DOHH2 (cell line): ENCODE results near the gene FASLG.

Source experiments
- H3F3A ChIP-seq: fragments of 200-600 bp; sonication (generic), shearing (Covaris generic); 2 replicates; pipeline ENCODE4 v1.6.0; 2016; ENCODE audit warnings: antibody characterized with exemption, mild to moderate bottlenecking; ENCODE audit not compliant: control insufficient read depth, insufficient read depth
- H3K27ac ChIP-seq: fragments of 200-600 bp; sonication (generic); 2 replicates; pipeline ENCODE4 v1.5.1; 2014; ENCODE audit warnings: low read depth, mild to moderate bottlenecking, low read length, moderate library complexity
- H3K27me3 ChIP-seq: fragments of 200-600 bp; sonication (generic); 2 replicates; pipeline ENCODE4 v1.6.1; 2014; ENCODE audit warnings: mild to moderate bottlenecking, low read length, mixed read lengths; ENCODE audit not compliant: control insufficient read depth
- H3K36me3 ChIP-seq: fragments of 200-600 bp; sonication (generic); 2 replicates; pipeline ENCODE4 v1.6.1; 2014; ENCODE audit warnings: mild to moderate bottlenecking, low read length, moderate library complexity, mixed read lengths; ENCODE audit not compliant: control insufficient read depth
- H3K4me1 ChIP-seq: fragments of 200-600 bp; sonication (generic); 2 replicates; pipeline ENCODE4 v1.6.1; 2014; ENCODE audit warnings: mild to moderate bottlenecking, low read length, mixed read lengths; ENCODE audit not compliant: control insufficient read depth
- H3K4me2 ChIP-seq: fragments of 200-600 bp; sonication (generic); 2 replicates; pipeline ENCODE4 v1.6.0; 2014; ENCODE audit warnings: mild to moderate bottlenecking, low read length, moderate library complexity
- H3K4me3 ChIP-seq: fragments of 200-600 bp; sonication (generic); 2 replicates; pipeline ENCODE4 v1.5.1; 2014; ENCODE audit warnings: mild to moderate bottlenecking, low read length, mixed read lengths
- H3K79me2 ChIP-seq: fragments of 200-600 bp; sonication (generic); 2 replicates; pipeline ENCODE4 v1.6.1; 2014; ENCODE audit warnings: mild to moderate bottlenecking, low read length, mixed read lengths; ENCODE audit not compliant: control insufficient read depth
- H3K9me2 ChIP-seq: fragments of 200-600 bp; sonication (generic); replicated peaks from 2 replicates; pipeline ENCODE4 v1.6.1; 2014; ENCODE audit warnings: mild to moderate bottlenecking, low read length, mixed read lengths; ENCODE audit not compliant: control insufficient read depth
- H3K9me3 ChIP-seq: fragments of 200-600 bp; sonication (generic); 2 replicates; pipeline ENCODE4 v1.6.1; 2014; ENCODE audit warnings: antibody characterized with exemption, low read length, mixed read lengths; ENCODE audit not compliant: control insufficient read depth, insufficient read depth
- H4K20me1 ChIP-seq: fragments of 200-600 bp; sonication (generic); 2 replicates; pipeline ENCODE4 v1.6.0; 2014; ENCODE audit warnings: low read depth, mild to moderate bottlenecking, antibody characterized with exemption, low read length, moderate library complexity; ENCODE audit not compliant: control insufficient read depth, insufficient read depth
- CTCF ChIP-seq: fragments of 200-600 bp; sonication (generic); IDR thresholded peaks from one replicate; pipeline ENCODE4 v1.5.1; 2014; ENCODE audit warnings: antibody characterized with exemption, mild to moderate bottlenecking, low read depth, low read length; ENCODE audit not compliant: poor library complexity, severe bottlenecking
- EZH2phosphoT487 ChIP-seq: fragments of 200-600 bp; sonication (generic); IDR thresholded peaks from 2 replicates; pipeline ENCODE4 v1.6.1; 2017; ENCODE audit warnings: borderline replicate concordance, mild to moderate bottlenecking, antibody characterized with exemption, low read length, moderate library complexity, mixed read lengths

The FASLG gene

GRCh38 chr1:172642970-172643369, 15.9 kb upstream of the FASLG start:
- Histone ChIP-seq H3K4me2 (peak overlapping the region; percentile 52), H3K79me2 (no peaks in the 10 kb centered on the region)

GRCh38 chr1:172646653-172647052, 12.2 kb upstream of the FASLG start:
- Histone ChIP-seq H3F3A (no peaks in the 10 kb centered on the region), H3K27me3 (peaks cover 3% of the 10 kb centered on the region; the same call in 1 of the 2 replicates), H3K4me2 (no peak overlapping the region), H3K4me1 (peaks cover 14% of the 10 kb centered on the region), H3K4me3 (no peak overlapping the region), H4K20me1 (no peaks in the 10 kb centered on the region), H3K27ac (no peak overlapping the region), H3K79me2 (no peaks in the 10 kb centered on the region), H3K36me3 (no peaks in the 10 kb centered on the region), H3K9me3 (no peaks in the 10 kb centered on the region), H3K9me2 (no peaks in the 10 kb centered on the region)
- TF ChIP-seq EZH2phosphoT487: no peak

More at GRCh38 chr1:172642970-172643369, 15.9 kb upstream of the FASLG start:
- no peaks in the 10 kb centered on the region for H3K36me3 ChIP-seq
- no peak overlapping the region for H3K27ac ChIP-seq
- H3K4me3 ChIP-seq: no peak overlapping the region
- H3K9me2 ChIP-seq: no peaks in the 10 kb centered on the region
- no peaks in the 10 kb centered on the region for H3F3A ChIP-seq
- H3K27me3 ChIP-seq: no peaks in the 10 kb centered on the region
- no peaks in the 10 kb centered on the region for H4K20me1 ChIP-seq
- H3K9me3 ChIP-seq: no peaks in the 10 kb centered on the region
- TF ChIP-seq EZH2phosphoT487 (no peak), CTCF (no peak)
- H3K4me1 ChIP-seq: peaks cover 14% of the 10 kb centered on the region

GRCh38 chr1:172647110-172647564, 11.8 kb upstream of the FASLG start:
- Histone ChIP-seq H3K4me2 (no peak overlapping the region), H3K27me3 (peaks cover 3% of the 10 kb centered on the region; the same call in 1 of the 2 replicates), H3K36me3 (no peaks in the 10 kb centered on the region), H3K9me3 (no peaks in the 10 kb centered on the region), H3K9me2 (no peaks in the 10 kb centered on the region), H4K20me1 (no peaks in the 10 kb centered on the region), H3F3A (no peaks in the 10 kb centered on the region), H3K79me2 (no peaks in the 10 kb centered on the region), H3K27ac (no peak overlapping the region), H3K4me3 (no peak overlapping the region), H3K4me1 (peaks cover 14% of the 10 kb centered on the region)
- TF ChIP-seq CTCF (no peak), EZH2phosphoT487 (no peak)

GRCh38 chr1:172647987-172648386, 10.9 kb upstream of the FASLG start:
- no peak overlapping the region for H3K4me2 ChIP-seq
- H3K4me3 ChIP-seq: no peak overlapping the region
- no peaks in the 10 kb centered on the region for H3K9me2 ChIP-seq
- H3K27ac ChIP-seq: no peak overlapping the region
- no peaks in the 10 kb centered on the region for H4K20me1 ChIP-seq
- no peaks in the 10 kb centered on the region for H3K9me3 ChIP-seq
- no peaks in the 10 kb centered on the region for H3K36me3 ChIP-seq
- no peak for TF ChIP-seq CTCF
- TF ChIP-seq EZH2phosphoT487: no peak
- H3K4me1 ChIP-seq: peaks cover 13% of the 10 kb centered on the region
- H3K27me3 ChIP-seq: peaks cover 3% of the 10 kb centered on the region; the same call in 1 of the 2 replicates
- H3F3A ChIP-seq: no peaks in the 10 kb centered on the region
- no peaks in the 10 kb centered on the region for H3K79me2 ChIP-seq
